Uterus (tissue), 4 donors: ENCODE results near the gene KIF18A. TPM values are rescaled to one million over a fixed set of nuclear protein-coding genes. Genes with fewer than 3 reads are reported as not detected.

Experiments used
- DNase-seq, 2 donors: peaks; one replicate each; pipeline ENCODE4 v3.0.0-alpha.2; 2019 to 2020
- H3K27ac ChIP-seq, 2 donors: fragments of 200-600 bp; sonication (generic); 1 replicate in 1 of 2; 2 replicates in 1 of 2; pipeline ENCODE4 v1.5.1; 2016 to 2018
- H3K27me3 ChIP-seq, 2 donors: fragments of 200-600 bp; sonication (generic); one replicate each; pipeline ENCODE4 v1.5.1; 2018 to 2019; ENCODE audit warnings: control low read depth in 1 of 2
- H3K36me3 ChIP-seq, 2 donors: fragments of 200-600 bp; sonication (generic); one replicate each; pipeline ENCODE4 v1.5.1; 2019; ENCODE audit warnings: control low read depth in 1 of 2
- H3K4me1 ChIP-seq, 2 donors: fragments of 200-600 bp; sonication (generic); one replicate each; pipeline ENCODE4 v1.5.1; 2018 to 2019; ENCODE audit warnings: control low read depth in 1 of 2
- H3K4me3 ChIP-seq, 2 donors: fragments of 200-600 bp; sonication (generic); 1 replicate in 1 of 2; 2 replicates in 1 of 2; pipeline ENCODE4 v1.5.1; 2018 to 2019; ENCODE audit warnings: mild to moderate bottlenecking in 1 of 2
- H3K9me3 ChIP-seq, 2 donors: fragments of 200-600 bp; sonication (generic); one replicate each; pipeline ENCODE4 v1.5.1; 2019; ENCODE audit warnings: control low read depth in 1 of 2
- CTCF ChIP-seq, 4 experiments: fragments of 200-600 bp in 2 of 4; fragments of 450-650 bp in 2 of 4; sonication (generic) in 2 of 4; IDR thresholded peaks; one replicate each; pipeline ENCODE4 v1.5.1; 2016 to 2019; ENCODE audit warnings: antibody characterized with exemption in 4 of 4, mild to moderate bottlenecking in 2 of 4, moderate library complexity in 1 of 4
- POLR2A ChIP-seq, 2 donors: fragments of 450-650 bp; IDR thresholded peaks; one replicate each; pipeline ENCODE4 v1.6.1; 2016; ENCODE audit warnings: antibody characterized with exemption in 2 of 2, mild to moderate bottlenecking in 1 of 2, moderate library complexity in 1 of 2
- intact Hi-C: fragments of 100-400 bp; cut with DNase I; formaldehyde crosslinking; loops from one replicate; pipeline ENCODE4 v1.15.1; 2023; ENCODE audit warnings: low total_unique reads
- microRNA counts, 2 donors: library from miRNA; unstranded; fragments of <30 nt; microRNA quantifications; one replicate each; lab custom pipeline; 2016 to 2017
- microRNA-seq: library from miRNA; unstranded; fragments of <30 nt; microRNA quantifications from one replicate; pipeline ENCODE4, GENCODE V29; 2016; ENCODE audit warnings: borderline microRNAs expressed, borderline replicate concordance
- small RNA-seq: library from RNA; depleted of rRNA; stranded (forward); fragments of <200 nt; gene quantifications from one replicate; pipeline ENCODE3, GENCODE V24; 2016
- total RNA-seq, 4 donors: library from RNA; depleted of rRNA in 3 of 4; stranded (reverse); fragments of >200 nt in 3 of 4; gene quantifications; one replicate each; pipeline versions ENCODE4 v1.1.0 to v1.2.4, GENCODE V29; 2014 to 2023
- donor health status: DM: yes; HTN: yes; CAD: no.

Gene KIF18A
- total RNA-seq, 4 donors from 2014 or later, result 0.29 to 13.1 (median 0.43) TPM; not detected in 1

DNA sequence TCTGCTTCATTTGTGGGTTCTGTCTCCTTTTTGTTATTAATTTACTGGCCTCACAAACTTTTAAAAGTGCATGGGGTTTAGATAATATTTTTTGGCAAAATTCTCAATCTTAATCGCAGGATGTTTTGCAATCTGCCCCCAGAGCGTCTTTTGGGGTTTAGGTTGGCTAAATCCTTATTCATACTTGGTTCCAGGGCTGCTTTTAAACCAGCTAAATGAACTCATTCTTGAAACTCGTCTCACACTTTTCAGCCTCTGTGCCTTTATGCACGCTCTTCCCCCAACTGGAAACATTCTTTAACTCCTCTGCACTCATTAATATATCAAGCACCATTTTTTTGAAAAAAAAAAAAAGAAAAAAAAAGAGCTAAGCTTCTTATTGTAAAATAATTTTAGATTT is 131.7 kb downstream of the KIF18A start:
- Histone ChIP-seq H3K36me3 (no peaks in the 10 kb centered on the region), H3K27me3 (no peaks in the 10 kb centered on the region), H3K27ac (no peak overlapping the region), H3K9me3 (no peaks in the 10 kb centered on the region), H3K4me3 (no peak overlapping the region), H3K4me1 (no peaks in the 10 kb centered on the region)
- no peak for DNase-seq
- TF ChIP-seq POLR2A (IDR thresholded peaks at IDR 0.05), result no peak
- TF ChIP-seq CTCF (IDR thresholded peaks at IDR 0.05), result no peak
- intact Hi-C loops, result no loop called here

DNA sequence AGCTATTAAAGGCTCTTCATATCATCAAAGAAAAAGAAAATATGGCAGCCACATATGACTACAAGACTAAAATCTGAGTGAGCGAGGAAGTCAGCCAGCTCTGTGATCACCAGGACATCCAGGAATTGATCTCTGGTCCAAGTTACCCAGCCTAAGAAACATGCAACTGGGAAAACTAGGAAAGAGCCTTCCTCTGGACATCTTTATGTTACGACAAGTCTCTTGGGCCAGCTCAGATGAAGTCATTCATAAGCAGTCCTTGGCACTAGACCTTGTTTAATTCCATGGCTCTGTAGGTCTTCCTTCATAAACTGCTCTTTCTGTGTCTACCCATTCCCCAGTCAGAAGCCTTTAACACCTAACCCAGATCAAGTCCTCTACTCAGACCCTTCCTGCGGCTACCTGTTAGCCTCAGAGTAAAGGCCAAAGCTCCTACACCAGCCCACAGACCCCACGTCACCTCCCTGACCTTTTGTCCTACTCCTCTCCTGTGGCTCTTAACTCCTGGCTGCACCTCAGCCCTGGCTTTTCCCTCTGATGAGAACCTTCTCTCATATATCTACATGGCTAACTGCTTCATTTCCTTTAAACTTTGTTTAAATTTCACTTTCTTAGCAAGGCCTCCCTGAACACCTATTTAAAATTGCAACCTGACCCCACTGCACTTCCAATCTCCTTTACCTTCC is 134.0 kb downstream of the KIF18A start:
- Histone ChIP-seq H3K27me3 (no peaks in the 10 kb centered on the region), H3K27ac (no peak overlapping the region), H3K4me3 (no peak overlapping the region), H3K9me3 (no peaks in the 10 kb centered on the region), H3K36me3 (no peaks in the 10 kb centered on the region), H3K4me1 (no peaks in the 10 kb centered on the region)
- intact Hi-C loops, result no loop called here
- no peak for DNase-seq
- TF ChIP-seq CTCF (IDR thresholded peaks at IDR 0.05) (no peak), POLR2A (IDR thresholded peaks at IDR 0.05) (no peak)

DNA sequence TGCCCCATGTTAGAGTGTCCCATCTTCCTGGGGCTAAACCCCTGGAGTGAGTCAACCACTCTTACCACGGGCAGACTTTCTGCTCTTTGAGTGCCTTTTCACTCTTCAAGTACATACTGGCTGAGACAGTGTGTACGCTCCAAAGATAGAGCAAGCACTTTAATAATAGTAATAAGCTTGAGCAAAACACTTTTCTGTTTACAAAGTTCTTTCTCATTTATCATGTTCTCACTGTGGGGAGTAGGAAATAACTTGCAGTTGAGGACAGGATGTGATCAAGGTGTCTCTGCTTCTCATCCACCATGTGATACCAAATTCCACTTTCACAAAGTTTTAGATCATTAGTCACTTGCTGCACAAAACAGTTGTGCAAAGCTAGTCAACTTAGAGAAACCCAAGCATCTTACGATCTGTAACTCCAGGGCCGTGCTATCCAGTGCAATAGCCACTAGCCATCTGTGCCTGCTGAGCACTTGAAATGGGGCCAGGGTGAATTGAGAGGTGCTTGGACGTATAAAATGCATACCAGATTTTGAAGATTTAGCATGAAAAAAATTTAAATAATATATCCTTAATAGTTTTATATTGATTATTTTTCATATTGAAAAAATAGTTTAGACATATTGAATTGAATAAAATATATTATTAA is 135.3 kb downstream of the KIF18A start:
- Histone ChIP-seq H3K4me3 (no peak overlapping the region), H3K36me3 (no peaks in the 10 kb centered on the region), H3K9me3 (no peaks in the 10 kb centered on the region), H3K4me1 (no peaks in the 10 kb centered on the region), H3K27me3 (no peaks in the 10 kb centered on the region), H3K27ac (no peak overlapping the region)
- DNase-seq, result no peak
- no peak for TF ChIP-seq POLR2A (IDR thresholded peaks at IDR 0.05)
- no peak for TF ChIP-seq CTCF (IDR thresholded peaks at IDR 0.05)
- intact Hi-C loops, result no loop called here

- H3K36me3 ChIP-seq, result no peaks in the 10 kb centered on the region
- no peak overlapping the region for H3K4me3 ChIP-seq
- no peak overlapping the region for H3K27ac ChIP-seq
- H3K27me3 ChIP-seq, result no peaks in the 10 kb centered on the region
- no peaks in the 10 kb centered on the region for H3K4me1 ChIP-seq
- TF ChIP-seq CTCF (IDR thresholded peaks at IDR 0.05) (no peak), POLR2A (IDR thresholded peaks at IDR 0.05) (no peak)
- DNase-seq, result no peak
- no peaks in the 10 kb centered on the region for H3K9me3 ChIP-seq
- intact Hi-C loops, result no loop called here
Observed at GRCh38 chr11:27971171-27971570, 136.8 kb downstream of the KIF18A start.

MicroRNAs encoded within 50 kb of the gene (microRNA counts, 767-probe panel; counts per million panel counts)
- 0 counts per million in 2 donors for microRNA hsa-miR-610 (lab: Ali Mortazavi, UCI)

Small RNAs within 50 kb of the gene (microRNA-seq; reads per million reads assigned to microRNA genes)
- not detected for gene MIR610

Small RNAs within 50 kb of the gene (small RNA-seq; reads per million reads assigned to genes)
- gene AC023206.1 (not detected), gene MIR610 (not detected)

Other genes starting within 250 kb of the KIF18A start
- gene METTL15, start 232 bp upstream of the KIF18A start, total RNA-seq, result 10 to 100 TPM in 3 of 4 donors, 1 to 10 TPM in 1; 8.5 to 41.1 (median 17.0) TPM